ENCODE data around the gene PCGF6.
A peak's percentile ranks its signal among the peaks of the same experiment; 100 is the strongest.

The PCGF6 gene, protein sequence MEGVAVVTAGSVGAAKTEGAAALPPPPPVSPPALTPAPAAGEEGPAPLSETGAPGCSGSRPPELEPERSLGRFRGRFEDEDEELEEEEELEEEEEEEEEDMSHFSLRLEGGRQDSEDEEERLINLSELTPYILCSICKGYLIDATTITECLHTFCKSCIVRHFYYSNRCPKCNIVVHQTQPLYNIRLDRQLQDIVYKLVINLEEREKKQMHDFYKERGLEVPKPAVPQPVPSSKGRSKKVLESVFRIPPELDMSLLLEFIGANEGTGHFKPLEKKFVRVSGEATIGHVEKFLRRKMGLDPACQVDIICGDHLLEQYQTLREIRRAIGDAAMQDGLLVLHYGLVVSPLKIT

DNA sequence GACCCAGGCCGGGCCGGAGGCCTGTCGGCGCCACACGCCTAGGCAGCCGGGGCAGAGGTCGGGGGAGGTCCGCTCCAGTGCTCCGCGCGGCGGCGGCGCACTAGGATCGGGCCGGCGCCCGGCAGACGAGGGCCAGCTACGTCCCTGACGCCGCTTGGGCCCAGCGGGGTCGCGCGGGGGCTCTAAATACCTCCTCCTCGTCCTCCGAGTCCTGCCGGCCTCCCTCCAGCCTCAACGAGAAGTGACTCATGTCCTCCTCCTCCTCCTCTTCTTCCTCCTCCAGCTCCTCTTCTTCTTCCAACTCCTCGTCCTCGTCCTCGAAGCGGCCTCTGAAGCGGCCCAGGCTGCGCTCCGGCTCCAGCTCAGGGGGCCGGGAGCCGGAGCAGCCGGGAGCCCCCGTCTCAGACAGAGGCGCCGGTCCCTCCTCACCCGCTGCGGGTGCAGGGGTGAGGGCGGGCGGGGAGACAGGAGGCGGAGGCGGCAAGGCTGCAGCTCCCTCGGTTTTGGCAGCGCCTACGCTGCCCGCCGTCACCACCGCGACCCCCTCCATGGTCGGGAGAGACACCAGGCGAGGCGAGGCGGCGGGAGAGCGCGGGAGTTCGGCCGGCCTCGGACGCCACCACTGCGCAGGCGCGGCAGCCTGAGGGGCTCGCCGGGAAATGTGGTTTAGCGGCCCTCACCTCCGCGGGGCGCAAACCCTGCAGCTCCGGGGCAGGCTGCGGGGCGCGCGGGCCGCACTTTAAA is at the start of gene PCGF6:
TSS of gene PCGF6 (minus strand) at position 624 of the 744 bp plus-strand sequence. CDS start at position 550, 74 bp downstream.
- peak within 1 kb of the TSS; percentile 84 for H3K4me3 ChIP-seq (ENCODE audit: low read length)
- peak within 1 kb of the TSS; percentile 77 for H3K9ac ChIP-seq (ENCODE audit: low read length)
- no peaks in the 10 kb centered on the region for H3K36me3 ChIP-seq (ENCODE audit: control insufficient read depth, insufficient read depth, low read length)
- H3K27me3 ChIP-seq (ENCODE audit: control insufficient read depth, insufficient read depth, low read length): no peaks in the 10 kb centered on the region
- H3K4me1 ChIP-seq (ENCODE audit: control insufficient read depth, insufficient read depth, low read length): peaks cover 3% of the 10 kb centered on the region
- peak within 1 kb of the TSS; percentile 76 for H3K27ac ChIP-seq (ENCODE audit: low read depth, low read length)

DNA sequence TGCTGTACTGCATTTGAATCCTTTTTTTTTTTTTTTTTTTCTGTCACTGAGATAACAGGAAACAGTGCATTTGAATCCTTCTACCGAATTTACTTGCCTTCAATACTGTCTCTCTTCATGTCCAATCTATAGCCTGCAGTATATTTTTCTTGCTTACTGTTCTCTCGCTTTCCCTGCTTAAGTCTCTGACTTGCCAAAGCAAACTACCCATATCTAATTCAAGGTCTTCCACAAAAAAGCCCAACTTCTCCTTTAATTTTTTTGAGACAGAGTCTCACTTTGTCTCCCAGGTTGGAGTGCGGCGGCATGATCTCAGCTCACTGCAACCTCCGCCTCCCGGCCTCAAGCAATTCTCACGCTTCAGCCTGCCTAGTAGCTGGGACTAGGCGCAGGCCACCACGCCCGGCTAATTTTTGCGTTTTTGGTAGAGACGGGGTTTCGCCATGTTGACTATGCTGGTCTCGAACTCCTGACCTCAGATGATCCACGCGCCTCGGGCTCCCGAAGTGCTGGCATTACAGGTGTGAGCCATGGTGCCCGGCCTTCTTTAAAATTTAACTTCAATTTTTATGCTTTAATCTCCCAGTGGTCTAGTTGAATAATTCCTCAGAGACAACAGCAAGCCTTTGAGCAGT is 46.4 kb upstream of the PCGF6 start:
- H3K27ac ChIP-seq (ENCODE audit: low read depth, low read length): no peak overlapping the region
- peaks cover 11% of the 10 kb centered on the region for H3K4me1 ChIP-seq (ENCODE audit: control insufficient read depth, insufficient read depth, low read length)
- H3K9ac ChIP-seq (ENCODE audit: low read length): no peak overlapping the region
- H3K4me3 ChIP-seq (ENCODE audit: low read length): peak overlapping the region; percentile 97
- H3K27me3 ChIP-seq (ENCODE audit: control insufficient read depth, insufficient read depth, low read length): no peaks in the 10 kb centered on the region
- peaks cover 7% of the 10 kb centered on the region for H3K36me3 ChIP-seq (ENCODE audit: control insufficient read depth, insufficient read depth, low read length)

DNA sequence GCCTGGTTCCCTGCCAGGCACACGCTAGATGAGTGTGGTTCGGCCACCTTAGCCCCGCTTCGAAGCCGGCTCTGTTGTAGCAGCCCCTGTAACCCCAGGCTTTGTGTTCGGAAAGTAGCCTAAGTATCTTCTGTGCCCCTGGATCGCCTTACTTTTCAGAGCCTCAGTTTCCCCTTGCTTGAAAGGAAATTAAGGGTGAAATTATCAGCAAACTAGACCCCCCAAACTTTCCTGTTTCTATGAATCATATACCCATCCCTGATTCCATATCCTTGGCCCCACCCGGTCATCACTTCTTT is 45.8 kb upstream of the PCGF6 start:
- Histone ChIP-seq H3K4me3 (ENCODE audit: low read length) (peak overlapping the region; percentile 97), H3K27me3 (ENCODE audit: control insufficient read depth, insufficient read depth, low read length) (no peaks in the 10 kb centered on the region), H3K36me3 (ENCODE audit: control insufficient read depth, insufficient read depth, low read length) (peaks cover 7% of the 10 kb centered on the region), H3K4me1 (ENCODE audit: control insufficient read depth, insufficient read depth, low read length) (peaks cover 11% of the 10 kb centered on the region), H3K9ac (ENCODE audit: low read length) (peak overlapping the region; percentile 53), H3K27ac (ENCODE audit: low read depth, low read length) (peak overlapping the region; percentile 19)

DNA sequence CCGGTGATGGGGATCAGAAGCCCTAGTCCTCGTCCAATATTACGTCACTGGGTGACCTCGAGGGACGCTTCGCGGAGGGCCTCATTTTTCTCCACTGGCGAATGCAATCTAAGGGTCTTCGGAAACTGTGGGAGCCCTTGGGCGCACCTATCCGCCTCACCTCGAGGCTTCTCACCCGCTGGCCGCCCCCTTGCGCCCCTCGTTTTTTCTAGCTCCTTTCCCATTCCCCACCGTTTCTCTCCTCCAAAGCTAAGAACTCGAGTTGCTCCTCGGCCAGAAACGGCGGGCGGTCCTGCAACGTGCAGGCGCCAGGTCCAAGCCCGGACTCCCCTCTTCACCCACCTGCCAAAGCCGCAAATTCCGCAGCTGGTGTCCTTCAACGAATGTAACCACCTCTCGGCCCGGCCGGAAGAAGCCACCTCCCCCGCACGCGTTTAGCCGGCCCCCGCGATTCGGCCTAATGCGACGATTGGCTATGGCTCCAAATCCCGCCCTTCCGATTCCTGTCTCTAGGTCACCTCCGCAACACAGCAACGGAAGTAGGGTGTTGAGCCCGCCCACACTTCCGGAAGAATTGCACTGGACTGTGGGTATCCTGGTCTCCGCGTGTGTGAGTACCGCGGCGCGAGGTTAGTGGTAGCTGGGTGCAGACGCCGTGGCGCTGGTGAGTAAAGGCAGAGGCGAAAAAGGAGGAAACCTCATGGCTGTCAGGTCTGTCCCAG is 45.3 kb upstream of the PCGF6 start, which contains the start of the genes ATP5MK and PDCD11:
TSS of gene ATP5MK (minus strand) at position 409 of the 722 bp plus-strand sequence. CDS start 4,018 bp downstream, outside the sequence.
TSS of gene PDCD11 (plus strand) at position 560 of the 722 bp plus-strand sequence. CDS start 1,801 bp downstream, outside the sequence.
- Histone ChIP-seq H3K36me3 (ENCODE audit: control insufficient read depth, insufficient read depth, low read length) (peaks cover 7% of the 10 kb centered on the region), H3K27ac (ENCODE audit: low read depth, low read length) (peak within 1 kb of the TSS; percentile 81), H3K9ac (ENCODE audit: low read length) (peak within 1 kb of the TSS; percentile 53), H3K4me1 (ENCODE audit: control insufficient read depth, insufficient read depth, low read length) (peaks cover 11% of the 10 kb centered on the region), H3K27me3 (ENCODE audit: control insufficient read depth, insufficient read depth, low read length) (no peaks in the 10 kb centered on the region), H3K4me3 (ENCODE audit: low read length) (peak within 1 kb of the TSS; percentile 97)

DNA sequence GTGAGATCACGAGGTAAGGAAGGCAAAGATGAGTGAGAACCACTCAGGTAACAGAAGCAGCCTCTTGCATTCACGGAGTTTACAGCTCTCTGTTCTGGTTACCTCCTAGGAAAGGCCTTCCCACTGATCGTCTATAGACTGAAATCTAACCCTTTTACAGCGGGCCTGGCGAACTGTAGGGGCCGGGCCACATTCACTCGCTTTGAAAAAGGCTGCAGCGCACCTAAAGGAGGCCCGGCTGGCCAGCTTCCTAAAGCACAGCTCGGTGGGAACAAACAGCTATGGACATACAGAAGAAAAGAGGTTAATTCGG is 44.8 kb upstream of the PCGF6 start:
- Histone ChIP-seq H3K36me3 (ENCODE audit: control insufficient read depth, insufficient read depth, low read length) (peaks cover 7% of the 10 kb centered on the region), H3K4me3 (ENCODE audit: low read length) (peak overlapping the region; percentile 97), H3K27ac (ENCODE audit: low read depth, low read length) (peak overlapping the region; percentile 81), H3K27me3 (ENCODE audit: control insufficient read depth, insufficient read depth, low read length) (no peaks in the 10 kb centered on the region), H3K9ac (ENCODE audit: low read length) (peak overlapping the region; percentile 53), H3K4me1 (ENCODE audit: control insufficient read depth, insufficient read depth, low read length) (peaks cover 11% of the 10 kb centered on the region)

DNA sequence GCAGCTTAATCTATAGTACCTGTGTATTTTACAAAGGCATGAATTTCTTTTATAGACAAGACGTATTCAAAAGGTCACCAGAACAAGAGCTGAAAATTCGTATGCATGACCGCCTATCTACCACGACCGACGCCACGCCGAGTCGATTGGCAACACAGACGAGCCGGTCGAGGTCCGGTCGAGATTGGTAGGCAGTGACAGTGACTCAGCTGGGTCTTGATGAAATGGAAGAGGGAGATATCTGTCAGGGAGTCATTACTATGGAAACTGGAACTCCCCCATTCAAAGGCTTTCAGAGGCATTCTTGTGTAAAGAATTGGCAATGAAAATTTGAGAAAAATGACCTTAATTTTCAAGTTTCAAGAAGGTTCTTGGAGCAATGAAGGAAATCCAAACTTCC is 43.2 kb upstream of the PCGF6 start:
- H3K27me3 ChIP-seq (ENCODE audit: control insufficient read depth, insufficient read depth, low read length): no peaks in the 10 kb centered on the region
- no peak overlapping the region for H3K27ac ChIP-seq (ENCODE audit: low read depth, low read length)
- no peak overlapping the region for H3K4me3 ChIP-seq (ENCODE audit: low read length)
- no peak overlapping the region for H3K9ac ChIP-seq (ENCODE audit: low read length)
- peaks cover 3% of the 10 kb centered on the region for H3K36me3 ChIP-seq (ENCODE audit: control insufficient read depth, insufficient read depth, low read length)
- peaks cover 11% of the 10 kb centered on the region for H3K4me1 ChIP-seq (ENCODE audit: control insufficient read depth, insufficient read depth, low read length)

DNA sequence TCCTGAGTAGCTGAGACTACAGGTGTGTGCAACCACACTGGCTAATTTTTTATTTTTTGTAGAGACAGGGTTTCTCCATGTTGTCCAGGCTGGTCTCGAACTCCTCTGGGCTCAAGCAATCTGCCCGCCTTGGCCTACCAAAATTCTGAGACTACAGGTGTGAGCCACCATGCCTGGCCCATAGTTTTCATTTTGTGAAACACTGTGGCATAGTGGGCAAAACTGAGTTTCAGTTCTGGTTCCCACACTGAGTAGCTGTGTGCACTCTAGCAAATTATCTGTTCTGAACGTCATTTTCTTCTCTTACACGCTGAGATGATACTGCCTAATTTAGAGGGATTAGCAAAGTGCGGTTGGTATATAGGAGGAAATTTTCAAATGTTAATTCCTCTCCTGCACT is 31.8 kb upstream of the PCGF6 start:
- H3K9ac ChIP-seq (ENCODE audit: low read length): no peak overlapping the region
- H3K4me1 ChIP-seq (ENCODE audit: control insufficient read depth, insufficient read depth, low read length): no peaks in the 10 kb centered on the region
- no peak overlapping the region for H3K4me3 ChIP-seq (ENCODE audit: low read length)
- H3K27me3 ChIP-seq (ENCODE audit: control insufficient read depth, insufficient read depth, low read length): no peaks in the 10 kb centered on the region
- H3K27ac ChIP-seq (ENCODE audit: low read depth, low read length): no peak overlapping the region
- peaks cover 4% of the 10 kb centered on the region for H3K36me3 ChIP-seq (ENCODE audit: control insufficient read depth, insufficient read depth, low read length)

DNA sequence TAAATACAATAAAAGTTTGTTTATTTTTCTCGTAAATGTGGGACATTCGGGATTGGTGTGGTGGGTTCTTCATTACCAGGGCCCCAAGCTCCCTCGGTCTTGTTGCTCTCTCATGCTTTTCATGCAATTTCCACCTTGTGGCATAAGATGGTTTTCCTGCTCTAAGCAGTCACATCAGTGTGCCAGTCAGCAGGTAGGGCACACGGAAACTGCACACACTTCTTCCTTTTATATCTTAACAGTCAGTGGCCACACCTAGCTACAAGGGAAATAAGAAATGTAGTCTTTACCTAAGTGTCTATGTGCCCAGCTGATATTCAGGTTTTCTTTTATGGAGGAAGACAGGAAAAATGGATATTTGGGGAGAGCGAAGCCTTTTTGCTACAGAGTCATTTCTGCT is 23.3 kb upstream of the PCGF6 start:
- no peaks in the 10 kb centered on the region for H3K27me3 ChIP-seq (ENCODE audit: control insufficient read depth, insufficient read depth, low read length)
- no peak overlapping the region for H3K27ac ChIP-seq (ENCODE audit: low read depth, low read length)
- H3K4me1 ChIP-seq (ENCODE audit: control insufficient read depth, insufficient read depth, low read length): no peaks in the 10 kb centered on the region
- peaks cover 8% of the 10 kb centered on the region for H3K36me3 ChIP-seq (ENCODE audit: control insufficient read depth, insufficient read depth, low read length)
- no peak overlapping the region for H3K4me3 ChIP-seq (ENCODE audit: low read length)
- no peak overlapping the region for H3K9ac ChIP-seq (ENCODE audit: low read length)

DNA sequence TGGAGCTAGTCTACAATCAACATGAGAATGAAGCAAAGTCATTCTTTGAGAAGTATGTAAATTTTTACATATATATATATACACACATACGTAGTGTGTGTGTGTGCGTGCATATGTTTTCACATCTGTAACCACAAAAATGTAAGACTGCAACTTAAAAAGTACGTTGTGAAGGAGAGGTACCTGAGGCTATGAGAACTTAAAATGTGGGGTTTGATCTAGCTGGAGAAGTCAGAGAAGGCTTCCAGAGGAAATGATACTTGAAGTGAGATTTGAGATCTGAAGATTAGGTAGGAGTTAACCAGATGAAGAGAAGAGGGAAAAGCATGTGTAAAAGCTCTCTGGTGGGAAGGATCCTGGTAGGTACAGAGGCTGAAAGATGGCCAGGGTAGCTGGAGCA is 22.6 kb upstream of the PCGF6 start:
- H3K4me1 ChIP-seq (ENCODE audit: control insufficient read depth, insufficient read depth, low read length): no peaks in the 10 kb centered on the region

DNA sequence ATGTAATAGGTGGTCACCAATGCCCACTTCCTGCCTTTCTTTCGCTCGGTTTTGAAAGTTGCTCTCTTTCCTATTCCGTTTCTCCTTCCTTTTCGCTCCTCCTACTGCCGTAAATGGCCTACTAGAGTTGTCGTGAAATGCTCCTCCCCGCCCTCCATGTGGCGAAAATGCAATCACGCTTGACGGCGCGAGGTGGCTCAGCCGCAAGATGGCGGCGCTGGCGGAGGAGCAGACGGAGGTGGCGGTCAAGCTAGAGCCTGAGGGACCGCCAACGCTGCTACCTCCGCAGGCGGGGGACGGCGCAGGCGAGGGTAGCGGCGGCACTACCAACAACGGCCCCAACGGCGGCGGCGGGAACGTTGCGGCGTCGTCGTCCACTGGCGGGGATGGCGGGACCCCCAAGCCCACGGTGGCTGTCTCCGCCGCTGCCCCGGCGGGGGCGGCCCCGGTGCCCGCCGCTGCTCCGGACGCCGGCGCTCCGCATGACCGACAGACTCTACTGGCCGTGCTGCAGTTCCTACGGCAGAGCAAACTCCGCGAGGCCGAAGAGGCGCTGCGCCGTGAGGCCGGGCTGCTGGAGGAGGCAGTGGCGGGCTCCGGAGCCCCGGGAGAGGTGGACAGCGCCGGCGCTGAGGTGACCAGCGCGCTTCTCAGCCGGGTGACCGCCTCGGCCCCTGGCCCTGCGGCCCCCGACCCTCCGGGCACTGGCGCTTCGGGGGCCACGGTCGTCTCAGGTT is 17.0 kb upstream of the PCGF6 start, which contains the start of gene TAF5:
TSS of gene TAF5 (plus strand) at position 195 of the 737 bp plus-strand sequence. CDS start at position 209, 14 bp downstream.
- no peaks in the 10 kb centered on the region for H3K4me1 ChIP-seq (ENCODE audit: control insufficient read depth, insufficient read depth, low read length)
- peak within 1 kb of the TSS; percentile 87 for H3K4me3 ChIP-seq (ENCODE audit: low read length)
- H3K27ac ChIP-seq (ENCODE audit: low read depth, low read length): peak within 1 kb of the TSS; percentile 89
- H3K36me3 ChIP-seq (ENCODE audit: control insufficient read depth, insufficient read depth, low read length): no peaks in the 10 kb centered on the region
- no peaks in the 10 kb centered on the region for H3K27me3 ChIP-seq (ENCODE audit: control insufficient read depth, insufficient read depth, low read length)
- H3K9ac ChIP-seq (ENCODE audit: low read length): peak within 1 kb of the TSS; percentile 73

More for the DNA sequence above, 22.6 kb upstream of the PCGF6 start:
- H3K27ac ChIP-seq (ENCODE audit: low read depth, low read length): no peak overlapping the region
- no peaks in the 10 kb centered on the region for H3K27me3 ChIP-seq (ENCODE audit: control insufficient read depth, insufficient read depth, low read length)
- no peak overlapping the region for H3K9ac ChIP-seq (ENCODE audit: low read length)
- H3K4me3 ChIP-seq (ENCODE audit: low read length): no peak overlapping the region
- peaks cover 8% of the 10 kb centered on the region for H3K36me3 ChIP-seq (ENCODE audit: control insufficient read depth, insufficient read depth, low read length)

DNA sequence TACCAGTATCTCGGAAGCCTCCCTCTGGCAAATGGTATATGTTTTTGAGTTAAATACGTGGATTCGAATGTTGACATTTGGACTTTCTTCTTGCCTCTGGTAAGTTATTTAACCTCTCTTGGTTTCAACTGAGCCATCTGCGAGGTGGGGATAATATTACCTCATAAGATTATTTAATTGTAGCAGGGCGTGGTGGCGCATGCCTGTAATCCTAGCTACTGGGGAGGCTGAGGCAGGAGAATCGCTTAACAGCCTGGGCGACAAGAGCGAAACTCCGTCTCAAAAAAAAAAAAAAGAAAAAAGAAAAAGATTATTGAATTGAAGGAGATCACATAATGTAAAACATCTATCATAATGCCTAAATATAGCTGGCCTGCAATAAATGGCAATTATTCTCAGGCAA is 16.4 kb upstream of the PCGF6 start:
- H3K27ac ChIP-seq (ENCODE audit: low read depth, low read length): peak overlapping the region; percentile 89
- H3K4me1 ChIP-seq (ENCODE audit: control insufficient read depth, insufficient read depth, low read length): no peaks in the 10 kb centered on the region
- no peaks in the 10 kb centered on the region for H3K36me3 ChIP-seq (ENCODE audit: control insufficient read depth, insufficient read depth, low read length)
- H3K9ac ChIP-seq (ENCODE audit: low read length): peak overlapping the region; percentile 40
- peak overlapping the region; percentile 87 for H3K4me3 ChIP-seq (ENCODE audit: low read length)
- H3K27me3 ChIP-seq (ENCODE audit: control insufficient read depth, insufficient read depth, low read length): no peaks in the 10 kb centered on the region
